IPS-20b (cell line): ENCODE data around the gene DGCR2.
"Not testable (repeated sequence)": the region's sequence is repeated elsewhere in the genome, so short reads cannot be mapped to it uniquely, and the experiment has no call there.

Source experiments
- H3K27ac ChIP-seq: one replicate; pipeline ENCODE4 v1.5.1; 2013; ENCODE audit warnings: low read length
- H3K27me3 ChIP-seq: 2 replicates; pipeline ENCODE4 v1.6.1; 2013; ENCODE audit warnings: mild to moderate bottlenecking, low read length, inconsistent platforms; ENCODE audit not compliant: insufficient read depth
- H3K36me3 ChIP-seq: 2 replicates; pipeline ENCODE4 v1.6.1; 2013; ENCODE audit warnings: low read depth, mild to moderate bottlenecking, inconsistent platforms, low read length, moderate library complexity; ENCODE audit not compliant: insufficient read depth
- H3K4me1 ChIP-seq: 2 replicates; pipeline ENCODE4 v1.6.1; 2013; ENCODE audit warnings: mild to moderate bottlenecking, control low read depth, inconsistent platforms, low read length, moderate library complexity; ENCODE audit not compliant: insufficient read depth
- H3K4me3 ChIP-seq: 2 replicates; pipeline ENCODE4 v1.5.1; 2013; ENCODE audit warnings: mild to moderate bottlenecking, low read length, inconsistent platforms
- H3K9ac ChIP-seq: 2 replicates; pipeline ENCODE4 v1.6.1; 2013; ENCODE audit warnings: low read depth, mild to moderate bottlenecking, inconsistent platforms, low read length, moderate library complexity
- H3K9me3 ChIP-seq: 2 replicates; pipeline ENCODE4 v1.6.1; 2013; ENCODE audit warnings: mild to moderate bottlenecking, low read depth, low read length, inconsistent platforms; ENCODE audit not compliant: insufficient read depth

Gene DGCR2

DNA sequence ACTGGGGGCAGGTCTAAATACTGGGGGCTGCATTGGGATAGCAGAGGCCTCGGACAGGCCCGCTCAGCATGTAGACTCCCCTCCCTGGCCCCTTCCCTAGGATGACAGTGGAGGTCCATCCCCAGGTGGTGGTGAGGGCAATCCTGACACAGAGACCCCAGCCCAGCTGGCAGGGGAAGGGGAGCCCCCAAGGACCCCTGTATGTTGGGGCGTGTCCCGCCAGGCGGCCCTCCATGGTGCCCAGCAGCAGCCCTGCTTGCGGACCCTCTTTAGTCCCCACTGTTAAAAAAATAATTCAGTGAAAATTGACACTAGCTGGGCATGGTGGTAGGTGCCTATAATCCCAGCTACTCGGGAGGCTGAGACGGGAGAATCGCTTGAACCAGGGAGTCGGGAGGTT, 98.3 kb downstream of the DGCR2 start:
- H3K27ac ChIP-seq, result not testable (repeated sequence)

DNA sequence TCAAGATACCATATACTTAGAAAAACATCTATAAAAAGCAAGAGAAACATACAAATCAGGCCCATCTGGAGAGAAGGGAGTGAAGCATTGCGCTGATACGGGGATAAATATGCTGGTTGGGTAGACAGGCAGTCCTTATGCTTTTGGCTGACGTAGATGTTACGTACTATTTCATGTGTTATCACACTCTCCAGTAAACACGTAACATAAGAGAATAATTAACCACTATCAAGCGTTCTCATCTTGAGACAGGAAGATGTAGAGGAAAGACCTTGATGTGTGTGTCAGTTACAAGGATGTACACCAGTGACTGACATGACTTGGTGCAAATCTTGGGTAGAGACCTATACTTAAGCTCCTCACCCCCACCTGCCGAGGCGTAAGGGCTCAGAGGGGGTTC, 99.5 kb downstream of the DGCR2 start:
- peaks cover 9% of the 10 kb centered on the region for H3K27me3 ChIP-seq
- no peaks in the 10 kb centered on the region for H3K9me3 ChIP-seq
- no peak overlapping the region for H3K9ac ChIP-seq
- H3K27ac ChIP-seq, result no peak overlapping the region
- no peak overlapping the region for H3K4me3 ChIP-seq
- H3K4me1 ChIP-seq, result no peaks in the 10 kb centered on the region
- no peaks in the 10 kb centered on the region for H3K36me3 ChIP-seq

More for the DNA sequence above, 98.3 kb downstream of the DGCR2 start:
- not testable (repeated sequence) for H3K36me3 ChIP-seq, H3K4me1 ChIP-seq, H3K4me3 ChIP-seq, H3K9ac ChIP-seq, H3K9me3 ChIP-seq
- peaks cover 21% of the 10 kb centered on the region for H3K27me3 ChIP-seq

DNA sequence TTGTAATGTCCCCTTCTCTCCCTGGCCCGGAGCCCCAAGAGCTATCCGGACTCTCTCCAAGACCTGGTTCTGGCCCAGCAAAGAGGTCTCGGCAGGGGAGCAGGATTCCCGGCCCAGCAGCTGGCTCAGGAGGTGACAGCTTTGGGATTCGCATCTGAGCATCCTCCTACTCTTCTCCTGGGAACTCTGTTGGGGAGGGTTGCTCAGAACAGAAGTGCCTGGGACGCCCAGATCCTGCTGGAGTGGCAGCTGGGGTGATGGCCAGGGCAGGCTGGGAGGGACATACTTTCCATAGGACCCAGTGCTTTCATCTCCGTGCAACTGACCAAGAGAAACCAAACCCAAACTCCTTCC, 102.6 kb downstream of the DGCR2 start:
- no peaks in the 10 kb centered on the region for H3K27me3 ChIP-seq
- no peaks in the 10 kb centered on the region for H3K4me1 ChIP-seq
- H3K36me3 ChIP-seq, result no peaks in the 10 kb centered on the region
- H3K9me3 ChIP-seq, result no peaks in the 10 kb centered on the region
- H3K4me3 ChIP-seq, result no peak overlapping the region
- H3K27ac ChIP-seq, result no peak overlapping the region
- no peak overlapping the region for H3K9ac ChIP-seq

GRCh38 chr22:19019029-19019678, 103.1 kb downstream of the DGCR2 start:
- Histone ChIP-seq H3K27ac (no peak overlapping the region), H3K4me3 (no peak overlapping the region), H3K9me3 (no peaks in the 10 kb centered on the region), H3K36me3 (no peaks in the 10 kb centered on the region), H3K27me3 (no peaks in the 10 kb centered on the region), H3K4me1 (no peaks in the 10 kb centered on the region), H3K9ac (no peak overlapping the region)

DNA sequence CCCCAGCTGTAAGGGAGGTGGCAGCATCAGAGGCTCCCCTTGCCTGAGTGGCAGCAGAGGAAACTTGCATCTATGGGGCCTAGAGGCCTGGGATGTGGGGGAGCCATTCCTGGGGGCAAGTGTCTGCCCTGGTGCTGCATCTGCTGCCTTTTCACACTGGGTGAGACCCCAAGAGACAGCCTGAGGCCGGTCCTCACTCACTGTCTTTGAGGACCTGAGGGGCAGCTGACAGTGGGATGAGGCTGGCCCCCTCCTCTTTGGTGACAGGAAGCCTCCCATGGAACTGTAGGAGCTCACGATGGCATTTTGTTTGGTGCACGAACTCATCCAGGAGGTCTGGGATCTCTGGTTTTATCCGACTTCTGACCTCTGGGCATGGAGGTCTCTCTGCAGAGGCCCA, 104.0 kb downstream of the DGCR2 start:
- no peaks in the 10 kb centered on the region for H3K4me1 ChIP-seq

GRCh38 chr22:19016081-19016766, 106.0 kb downstream of the DGCR2 start:
- Histone ChIP-seq H3K27me3 (no peaks in the 10 kb centered on the region), H3K27ac (no peak overlapping the region), H3K4me3 (no peak overlapping the region), H3K9me3 (no peaks in the 10 kb centered on the region), H3K4me1 (no peaks in the 10 kb centered on the region), H3K36me3 (no peaks in the 10 kb centered on the region), H3K9ac (no peak overlapping the region)

More for the DNA sequence above, 104.0 kb downstream of the DGCR2 start:
- Histone ChIP-seq H3K9ac (no peak overlapping the region), H3K27me3 (no peaks in the 10 kb centered on the region), H3K36me3 (no peaks in the 10 kb centered on the region), H3K9me3 (no peaks in the 10 kb centered on the region), H3K27ac (no peak overlapping the region), H3K4me3 (no peak overlapping the region)

GRCh38 chr22:19014886-19015285, 107.3 kb downstream of the DGCR2 start:
- no peak overlapping the region for H3K27ac ChIP-seq
- no peak overlapping the region for H3K9ac ChIP-seq
- H3K4me1 ChIP-seq, result no peaks in the 10 kb centered on the region
- H3K4me3 ChIP-seq, result no peak overlapping the region
- H3K27me3 ChIP-seq, result no peaks in the 10 kb centered on the region
- no peaks in the 10 kb centered on the region for H3K36me3 ChIP-seq
- H3K9me3 ChIP-seq, result no peaks in the 10 kb centered on the region

GRCh38 chr22:19013881-19014598, 108.2 kb downstream of the DGCR2 start:
- H3K4me1 ChIP-seq, H3K36me3 ChIP-seq, H3K9ac ChIP-seq, H3K9me3 ChIP-seq, H3K4me3 ChIP-seq, H3K27me3 ChIP-seq, H3K27ac ChIP-seq: not testable (repeated sequence)

GRCh38 chr22:19013411-19013810, 108.8 kb downstream of the DGCR2 start:
- H3K9me3 ChIP-seq, H3K4me3 ChIP-seq, H3K27ac ChIP-seq, H3K9ac ChIP-seq, H3K4me1 ChIP-seq, H3K27me3 ChIP-seq, H3K36me3 ChIP-seq: not testable (repeated sequence)

GRCh38 chr22:19012308-19012986, 109.8 kb downstream of the DGCR2 start:
- Histone ChIP-seq H3K4me3 (no peak overlapping the region), H3K9me3 (no peaks in the 10 kb centered on the region), H3K27me3 (no peaks in the 10 kb centered on the region), H3K36me3 (no peaks in the 10 kb centered on the region), H3K27ac (no peak overlapping the region), H3K4me1 (no peaks in the 10 kb centered on the region), H3K9ac (no peak overlapping the region)

- H3K4me3 ChIP-seq, H3K36me3 ChIP-seq, H3K9ac ChIP-seq, H3K27me3 ChIP-seq, H3K4me1 ChIP-seq, H3K27ac ChIP-seq, H3K9me3 ChIP-seq: not testable (repeated sequence)
Measured at GRCh38 chr22:19011611-19012010, 110.6 kb downstream of the DGCR2 start.
